ENCODE results near the gene DYNC2LI1. TPM values are rescaled to one million over a fixed set of nuclear protein-coding genes. Genes with fewer than 3 reads are reported as not detected.

The DYNC2LI1 gene
- total RNA-seq, 3 donors from 2014 or later: 5.0 to 7.5 (median 5.2) TPM

DNA sequence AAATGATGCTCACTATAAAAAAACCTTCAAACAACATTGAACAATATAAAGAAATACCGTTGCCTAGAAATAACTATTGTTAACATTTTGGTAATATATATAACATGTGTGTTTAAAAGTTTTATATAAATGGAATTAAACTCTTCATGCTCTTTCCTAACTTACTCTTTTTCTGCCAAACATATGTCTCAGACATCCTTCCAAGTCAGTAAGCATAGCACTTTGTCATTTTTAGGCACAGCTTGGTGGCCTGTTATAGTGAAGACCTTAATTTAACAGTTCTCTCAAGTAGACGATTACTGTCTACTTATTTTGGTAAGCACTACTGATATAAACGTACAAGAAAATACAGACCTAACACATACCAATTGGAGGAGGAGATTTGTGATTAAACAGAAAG, 40.9 kb downstream of the DYNC2LI1 start:
- H3K36me3 Mint-ChIP-seq (ENCODE audit: insufficient read depth): no peaks in the 10 kb centered on the region
- no peak overlapping the region for H3K4me3 Mint-ChIP-seq
- no peaks in the 10 kb centered on the region for H3K27me3 Mint-ChIP-seq (ENCODE audit: low read depth)
- peaks cover 4% of the 10 kb centered on the region for H3K9me3 Mint-ChIP-seq
- no peak for DNase-seq
- H3K4me1 Mint-ChIP-seq (ENCODE audit: low read depth): no peaks in the 10 kb centered on the region
- ATAC-seq: no peak

GRCh38 chr2:43818761-43819160, 44.9 kb downstream of the DYNC2LI1 start:
- Mint-ChIP-seq H3K4me1 (ENCODE audit: low read depth) (no peaks in the 10 kb centered on the region), H3K36me3 (ENCODE audit: insufficient read depth) (no peaks in the 10 kb centered on the region), H3K27me3 (ENCODE audit: low read depth) (peaks cover 17% of the 10 kb centered on the region), H3K4me3 (no peak overlapping the region), H3K9me3 (peaks cover 4% of the 10 kb centered on the region)
- DNase-seq: no peak
- ATAC-seq: no peak

DNA sequence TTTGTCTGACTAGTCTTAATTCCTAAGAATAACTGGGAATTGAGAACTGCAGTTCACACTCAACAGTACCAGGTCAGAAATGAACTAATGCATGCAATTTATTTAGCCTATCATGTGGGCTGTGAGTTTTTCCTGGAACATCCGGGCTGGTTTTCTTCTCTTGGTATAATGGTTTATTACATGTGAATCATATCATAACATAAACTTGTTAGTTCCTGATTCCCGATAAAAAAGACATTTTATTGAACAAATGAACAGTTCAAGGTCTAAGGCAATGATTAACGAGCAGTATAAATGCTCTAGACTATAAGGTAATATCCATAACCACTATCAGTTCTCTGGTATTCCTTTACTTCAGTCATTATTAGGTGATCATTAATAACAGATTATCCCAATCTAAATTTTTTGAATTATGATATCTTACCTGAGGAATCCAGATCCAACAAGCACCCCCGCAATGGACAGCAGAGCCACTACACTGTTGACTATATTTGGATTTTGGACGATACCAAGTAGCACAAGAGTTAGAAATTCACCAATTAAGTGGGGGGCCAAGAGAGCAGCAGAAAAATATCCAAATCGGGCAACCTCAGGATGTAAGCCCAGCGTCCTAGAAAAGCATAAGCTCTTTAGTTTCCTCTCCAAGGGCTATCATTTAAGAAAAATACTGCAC, 45.8 kb downstream of the DYNC2LI1 start:
- H3K36me3 Mint-ChIP-seq (ENCODE audit: insufficient read depth): no peaks in the 10 kb centered on the region
- peaks cover 4% of the 10 kb centered on the region for H3K9me3 Mint-ChIP-seq
- DNase-seq (no peak), ATAC-seq (no peak)
- H3K27me3 Mint-ChIP-seq (ENCODE audit: low read depth): peaks cover 20% of the 10 kb centered on the region
- H3K4me3 Mint-ChIP-seq: no peak overlapping the region
- no peaks in the 10 kb centered on the region for H3K4me1 Mint-ChIP-seq (ENCODE audit: low read depth)

- H3K36me3 Mint-ChIP-seq (ENCODE audit: insufficient read depth): no peaks in the 10 kb centered on the region
- DNase-seq (no peak), ATAC-seq (no peak)
- peaks cover 29% of the 10 kb centered on the region for H3K27me3 Mint-ChIP-seq (ENCODE audit: low read depth)
- H3K4me1 Mint-ChIP-seq (ENCODE audit: low read depth): no peaks in the 10 kb centered on the region
- no peaks in the 10 kb centered on the region for H3K9me3 Mint-ChIP-seq
- no peak overlapping the region for H3K4me3 Mint-ChIP-seq
These were observed 49.0 kb downstream of the DYNC2LI1 start for GRCh38 chr2:43822839-43823238.

DNA sequence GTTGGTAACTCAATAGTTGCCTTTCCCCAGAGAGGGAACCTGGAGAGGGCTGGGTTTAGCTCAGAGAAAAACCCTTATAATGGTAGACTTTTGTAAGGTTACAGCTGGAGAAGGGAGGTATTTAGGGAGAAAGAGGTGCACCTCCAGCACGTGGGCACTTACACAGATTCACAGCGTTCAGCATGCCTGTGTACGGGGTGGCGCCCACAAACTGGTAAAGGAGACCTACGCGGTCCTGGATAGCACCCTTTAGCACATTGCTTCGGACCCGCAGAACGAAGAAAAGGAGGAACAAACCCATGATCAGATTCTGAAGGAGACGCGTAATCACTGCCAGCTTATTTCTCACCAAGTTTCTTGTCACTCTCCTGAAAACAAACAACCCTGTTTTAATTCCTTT, 49.9 kb downstream of the DYNC2LI1 start:
- no peak for DNase-seq
- peaks cover 32% of the 10 kb centered on the region for H3K27me3 Mint-ChIP-seq (ENCODE audit: low read depth)
- no peaks in the 10 kb centered on the region for H3K4me1 Mint-ChIP-seq (ENCODE audit: low read depth)
- no peak for ATAC-seq
- H3K4me3 Mint-ChIP-seq: no peak overlapping the region
- no peaks in the 10 kb centered on the region for H3K9me3 Mint-ChIP-seq
- no peaks in the 10 kb centered on the region for H3K36me3 Mint-ChIP-seq (ENCODE audit: insufficient read depth)

GRCh38 chr2:43824512-43824911, 50.7 kb downstream of the DYNC2LI1 start:
- H3K4me1 Mint-ChIP-seq (ENCODE audit: low read depth): no peaks in the 10 kb centered on the region
- no peak overlapping the region for H3K4me3 Mint-ChIP-seq
- H3K27me3 Mint-ChIP-seq (ENCODE audit: low read depth): peaks cover 35% of the 10 kb centered on the region
- H3K36me3 Mint-ChIP-seq (ENCODE audit: insufficient read depth): no peaks in the 10 kb centered on the region
- DNase-seq (no peak), ATAC-seq (no peak)
- H3K9me3 Mint-ChIP-seq: no peaks in the 10 kb centered on the region

- peaks cover 37% of the 10 kb centered on the region for H3K27me3 Mint-ChIP-seq (ENCODE audit: low read depth)
- ATAC-seq: no peak
- DNase-seq: no peak
- no peaks in the 10 kb centered on the region for H3K4me1 Mint-ChIP-seq (ENCODE audit: low read depth)
- H3K9me3 Mint-ChIP-seq: no peaks in the 10 kb centered on the region
- H3K4me3 Mint-ChIP-seq: no peak overlapping the region
- no peaks in the 10 kb centered on the region for H3K36me3 Mint-ChIP-seq (ENCODE audit: insufficient read depth)
These were observed 51.2 kb downstream of the DYNC2LI1 start for GRCh38 chr2:43824951-43825493.

- Mint-ChIP-seq H3K27me3 (ENCODE audit: low read depth) (peaks cover 41% of the 10 kb centered on the region), H3K9me3 (no peaks in the 10 kb centered on the region), H3K4me1 (ENCODE audit: low read depth) (no peaks in the 10 kb centered on the region), H3K36me3 (ENCODE audit: insufficient read depth) (no peaks in the 10 kb centered on the region), H3K4me3 (no peak overlapping the region)
- ATAC-seq (no peak), DNase-seq (no peak)
These were observed 52.0 kb downstream of the DYNC2LI1 start for GRCh38 chr2:43825841-43826240.

DNA sequence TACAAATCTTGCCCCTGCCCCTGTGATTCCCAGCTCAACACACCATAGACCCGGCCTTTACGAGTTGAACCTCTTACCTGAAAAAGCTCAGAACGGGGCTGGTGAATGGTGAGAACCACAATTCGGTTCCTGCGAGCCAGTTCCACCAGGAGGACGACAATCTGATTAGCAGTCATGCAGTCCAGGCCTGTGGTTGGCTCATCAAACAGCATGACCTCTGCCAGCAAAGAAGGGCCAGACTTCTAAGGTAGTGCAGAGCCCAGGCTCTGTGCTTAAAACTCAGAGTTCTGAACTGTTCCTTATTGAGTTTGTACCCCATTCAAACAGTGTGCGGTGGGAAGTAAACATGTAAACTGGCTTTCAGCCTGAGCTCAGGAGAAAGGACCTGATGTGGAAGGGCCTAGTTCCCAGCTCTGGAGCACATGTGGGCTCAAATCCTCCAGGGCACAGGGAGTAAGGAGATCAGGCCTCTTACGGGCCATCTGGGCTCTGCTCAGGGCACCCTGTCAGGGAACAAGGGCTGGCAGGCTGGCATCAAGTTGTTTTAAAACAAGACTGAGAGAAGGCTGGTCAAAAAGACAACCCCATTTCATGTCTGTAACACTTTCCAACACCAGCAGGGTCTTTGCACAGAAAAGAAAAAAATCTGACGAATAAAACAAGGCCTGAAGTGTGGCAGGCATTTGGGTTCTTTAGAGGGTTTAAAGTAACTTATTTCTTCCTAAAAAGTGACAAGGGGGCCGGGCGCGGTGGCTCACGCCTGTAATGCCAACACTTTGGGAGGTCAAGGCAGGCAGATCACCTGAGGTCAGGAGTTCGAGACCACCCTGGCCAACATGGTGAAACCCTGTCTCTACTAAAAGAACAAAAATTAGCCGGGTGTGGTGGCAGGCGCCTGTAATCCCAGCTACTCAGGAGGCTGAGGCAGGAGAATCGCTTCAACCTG, 52.7 kb downstream of the DYNC2LI1 start:
- H3K4me3 Mint-ChIP-seq: no peak overlapping the region
- DNase-seq (no peak), ATAC-seq (no peak)
- no peaks in the 10 kb centered on the region for H3K36me3 Mint-ChIP-seq (ENCODE audit: insufficient read depth)
- H3K9me3 Mint-ChIP-seq: no peaks in the 10 kb centered on the region
- peaks cover 42% of the 10 kb centered on the region for H3K27me3 Mint-ChIP-seq (ENCODE audit: low read depth)
- peaks cover 3% of the 10 kb centered on the region for H3K4me1 Mint-ChIP-seq (ENCODE audit: low read depth)

- Mint-ChIP-seq H3K27me3 (ENCODE audit: low read depth) (peaks cover 19% of the 10 kb centered on the region), H3K9me3 (no peaks in the 10 kb centered on the region), H3K36me3 (ENCODE audit: insufficient read depth) (no peaks in the 10 kb centered on the region), H3K4me3 (no peak overlapping the region), H3K4me1 (ENCODE audit: low read depth) (peaks cover 3% of the 10 kb centered on the region)
- ATAC-seq (no peak), DNase-seq (no peak)
These were observed 57.9 kb downstream of the DYNC2LI1 start for GRCh38 chr2:43831543-43832294.

DNA sequence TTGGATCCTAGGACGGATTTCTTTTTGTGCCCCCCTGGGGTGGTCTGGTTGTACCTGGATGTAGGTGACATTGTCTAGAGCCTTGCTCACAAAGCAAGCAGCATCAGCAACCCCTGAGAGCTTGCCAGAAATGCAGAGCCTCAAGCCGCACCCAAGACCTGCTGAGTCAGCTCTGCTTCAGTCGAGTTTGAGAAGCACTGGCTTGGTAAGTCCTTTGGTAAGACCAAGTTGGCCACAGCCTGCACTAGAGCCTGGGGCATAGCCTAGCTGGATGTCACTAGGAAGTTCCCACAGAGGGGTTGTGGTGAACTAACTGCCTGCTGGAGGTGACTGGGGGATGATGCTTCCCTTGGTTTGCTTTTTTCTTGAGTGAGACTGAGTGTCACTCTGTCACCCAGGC, 58.6 kb downstream of the DYNC2LI1 start:
- Mint-ChIP-seq H3K4me3 (no peak overlapping the region), H3K27me3 (ENCODE audit: low read depth) (peaks cover 19% of the 10 kb centered on the region), H3K36me3 (ENCODE audit: insufficient read depth) (no peaks in the 10 kb centered on the region), H3K9me3 (no peaks in the 10 kb centered on the region), H3K4me1 (ENCODE audit: low read depth) (peaks cover 3% of the 10 kb centered on the region)
- ATAC-seq (no peak), DNase-seq (no peak)

GRCh38 chr2:43837033-43837432, 63.2 kb downstream of the DYNC2LI1 start:
- Mint-ChIP-seq H3K27me3 (ENCODE audit: low read depth) (peaks cover 7% of the 10 kb centered on the region), H3K9me3 (no peaks in the 10 kb centered on the region), H3K36me3 (ENCODE audit: insufficient read depth) (no peaks in the 10 kb centered on the region), H3K4me3 (no peak overlapping the region), H3K4me1 (ENCODE audit: low read depth) (no peaks in the 10 kb centered on the region)
- ATAC-seq (no peak), DNase-seq (no peak)

DNA sequence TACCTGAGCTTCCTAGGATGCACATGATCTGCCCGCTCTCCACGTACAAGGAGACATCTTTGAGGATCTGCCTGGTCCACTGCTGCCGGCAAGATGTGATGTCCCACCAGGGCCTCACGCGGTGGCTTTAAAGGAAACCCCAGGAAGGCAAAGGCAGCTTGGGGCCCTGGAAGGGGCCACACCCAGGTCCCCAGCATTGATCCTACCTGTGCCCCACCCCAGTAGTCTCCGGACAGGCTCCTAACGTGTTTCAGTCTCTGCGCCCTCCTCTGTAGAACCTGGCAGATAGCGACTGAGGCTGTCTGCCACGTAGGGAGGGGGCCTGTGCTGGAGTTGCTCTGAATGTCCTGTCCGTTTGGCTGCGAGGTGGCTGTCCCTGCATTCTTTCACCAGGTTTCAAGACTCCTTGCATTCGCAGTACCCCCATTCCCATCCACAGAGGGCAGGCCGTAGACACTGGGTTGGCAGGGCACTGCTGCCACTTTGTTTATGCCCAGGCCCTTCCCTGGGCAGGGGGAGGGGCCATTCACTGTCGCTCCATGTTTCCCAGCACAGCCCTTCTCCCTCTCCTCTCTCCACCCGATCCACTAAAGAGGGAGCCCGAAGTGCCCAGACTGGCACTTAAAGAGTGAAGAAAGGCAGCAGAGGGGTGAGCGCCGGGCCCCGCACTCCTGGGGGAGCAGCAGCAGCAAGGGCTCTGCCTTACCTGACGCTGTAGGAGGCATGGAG, 64.2 kb downstream of the DYNC2LI1 start:
- no peak for DNase-seq
- no peak for ATAC-seq
- peaks cover 7% of the 10 kb centered on the region for H3K27me3 Mint-ChIP-seq (ENCODE audit: low read depth)
- H3K4me3 Mint-ChIP-seq: no peak overlapping the region
- no peaks in the 10 kb centered on the region for H3K4me1 Mint-ChIP-seq (ENCODE audit: low read depth)
- H3K9me3 Mint-ChIP-seq: no peaks in the 10 kb centered on the region
- no peaks in the 10 kb centered on the region for H3K36me3 Mint-ChIP-seq (ENCODE audit: insufficient read depth)

Data from activated T-cell treated with anti-CD3 and anti-CD28 coated beads, Interleukin-2, amount 50 U/mL, for 4 hours (primary cell).